Measurements from ENCODE around the gene NOC3L.
"Not testable (repeated sequence)": the region's sequence is repeated elsewhere in the genome, so short reads cannot be mapped to it uniquely, and the experiment has no call there.

NOC3L gene, protein sequence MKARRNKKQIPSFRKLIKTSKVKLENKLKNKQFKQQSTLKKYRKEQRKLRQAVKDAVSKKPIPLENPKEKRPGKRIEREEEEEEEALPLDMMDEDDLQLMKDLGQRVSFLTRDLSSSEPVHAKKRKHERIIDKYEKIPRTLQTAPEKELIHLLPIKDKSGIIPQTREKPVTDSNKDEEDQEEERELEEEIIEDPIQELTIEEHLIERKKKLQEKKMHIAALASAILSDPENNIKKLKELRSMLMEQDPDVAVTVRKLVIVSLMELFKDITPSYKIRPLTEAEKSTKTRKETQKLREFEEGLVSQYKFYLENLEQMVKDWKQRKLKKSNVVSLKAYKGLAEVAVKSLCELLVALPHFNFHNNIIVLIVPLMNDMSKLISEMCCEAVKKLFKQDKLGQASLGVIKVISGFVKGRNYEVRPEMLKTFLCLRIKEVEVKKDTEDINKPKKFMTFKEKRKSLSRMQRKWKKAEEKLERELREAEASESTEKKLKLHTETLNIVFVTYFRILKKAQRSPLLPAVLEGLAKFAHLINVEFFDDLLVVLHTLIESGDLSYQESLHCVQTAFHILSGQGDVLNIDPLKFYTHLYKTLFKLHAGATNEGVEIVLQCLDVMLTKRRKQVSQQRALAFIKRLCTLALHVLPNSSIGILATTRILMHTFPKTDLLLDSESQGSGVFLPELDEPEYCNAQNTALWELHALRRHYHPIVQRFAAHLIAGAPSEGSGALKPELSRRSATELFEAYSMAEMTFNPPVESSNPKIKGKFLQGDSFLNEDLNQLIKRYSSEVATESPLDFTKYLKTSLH

DNA sequence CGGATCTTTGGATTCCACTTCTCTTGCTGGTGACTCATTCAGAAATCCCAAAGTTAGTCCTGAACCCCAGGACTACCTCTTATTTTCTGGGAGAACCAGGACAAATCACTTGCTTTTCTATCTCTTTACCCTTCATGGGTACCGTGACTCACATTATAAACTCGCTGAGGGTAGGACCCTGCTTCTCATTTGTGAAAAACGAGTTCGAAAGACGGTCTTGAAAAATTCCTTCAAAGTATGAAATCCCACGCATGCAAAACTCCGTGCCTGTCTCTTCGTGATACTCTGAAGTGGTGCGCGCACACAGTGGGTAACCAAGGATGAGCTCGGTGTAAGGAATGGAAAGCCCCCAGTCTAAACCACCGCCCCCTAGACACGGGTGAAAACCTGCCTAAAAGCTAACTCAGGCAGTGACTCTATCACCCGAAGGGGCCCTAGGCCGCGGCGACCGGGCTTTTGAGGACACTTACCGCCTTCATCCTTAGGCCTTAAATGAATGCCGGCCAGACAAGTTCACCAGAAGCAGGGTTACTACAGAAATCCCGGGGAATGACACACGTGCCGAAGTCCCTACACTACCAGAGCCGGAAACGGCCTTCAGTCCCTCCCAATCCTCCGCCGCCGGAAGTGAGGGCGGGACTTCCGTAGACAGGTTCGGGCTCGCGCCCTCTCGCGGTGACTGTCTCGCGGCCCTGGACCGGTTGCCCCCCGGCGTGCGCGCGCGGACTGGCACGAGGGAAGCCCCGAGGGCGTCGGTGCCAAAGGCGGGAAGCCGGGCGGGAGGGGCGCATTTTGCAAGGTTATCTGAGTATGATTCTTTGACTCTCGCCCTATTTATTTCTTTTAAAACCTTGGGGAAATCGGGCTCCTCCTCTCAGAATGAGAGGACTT is at the start of gene NOC3L:
TSS of gene NOC3L (minus strand) at position 580 of the 891 bp plus-strand sequence. CDS start at position 479, 101 bp downstream.
- DNase-seq: peak; percentile 93

DNA sequence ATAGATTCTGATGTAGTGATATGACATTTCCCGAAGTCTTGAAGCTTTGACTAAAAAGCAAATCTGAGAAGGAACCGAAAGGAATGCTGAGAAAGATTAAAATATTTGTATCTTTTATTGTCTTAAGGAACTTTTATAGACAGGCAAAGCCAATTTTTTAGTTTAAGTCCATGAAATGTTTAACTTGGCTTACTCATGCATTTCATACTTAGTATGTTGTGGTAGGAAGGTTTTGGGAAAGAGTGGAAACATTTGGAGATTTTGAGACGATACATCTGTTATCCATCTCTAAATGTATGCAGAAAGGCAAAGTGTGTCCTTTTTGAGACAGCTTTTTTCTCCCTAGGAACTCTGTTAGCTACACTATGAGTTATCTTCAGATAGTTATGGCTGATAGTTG is 49.7 kb upstream of the NOC3L start:
- DNase-seq: no peak

- no peak for DNase-seq
Measured at GRCh38 chr10:94411304-94411703, 48.6 kb upstream of the NOC3L start.

DNA sequence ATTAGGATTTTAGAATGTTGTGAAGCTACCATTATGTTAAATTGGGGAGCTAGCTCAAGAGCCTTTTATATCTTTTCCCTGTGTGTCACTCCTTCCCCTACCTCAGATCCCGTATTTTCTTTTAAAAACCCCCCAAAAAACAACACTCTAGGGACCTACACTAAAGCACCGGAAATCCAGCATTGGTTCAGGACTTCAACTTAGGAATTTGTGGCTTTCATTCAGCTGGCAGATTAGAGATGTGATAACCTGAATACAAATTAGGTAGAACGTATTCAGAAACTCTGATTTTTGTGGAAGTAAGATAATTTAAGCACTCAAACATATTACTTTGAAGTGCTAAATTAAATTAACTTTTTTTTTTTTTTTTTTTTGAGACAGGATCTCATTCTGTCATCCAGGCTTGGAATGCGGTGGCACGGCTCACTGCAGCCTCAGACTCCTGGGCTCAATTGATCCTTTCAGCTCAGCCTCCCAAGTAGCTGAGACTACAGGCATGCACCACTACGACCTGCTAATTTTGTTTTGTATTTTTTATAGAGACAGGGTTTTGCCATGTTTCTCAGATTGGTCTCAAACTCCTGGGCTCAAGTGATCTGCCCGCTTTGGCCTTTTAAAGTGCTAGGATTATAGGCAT is 46.4 kb upstream of the NOC3L start:
- no peak for DNase-seq

GRCh38 chr10:94407668-94408067 is 44.9 kb upstream of the NOC3L start:
- no peak for DNase-seq

GRCh38 chr10:94405406-94405805 is 42.7 kb upstream of the NOC3L start:
- DNase-seq: no peak

- peak; percentile 33 for DNase-seq
Measured at GRCh38 chr10:94403380-94404213, 40.9 kb upstream of the NOC3L start.

DNA sequence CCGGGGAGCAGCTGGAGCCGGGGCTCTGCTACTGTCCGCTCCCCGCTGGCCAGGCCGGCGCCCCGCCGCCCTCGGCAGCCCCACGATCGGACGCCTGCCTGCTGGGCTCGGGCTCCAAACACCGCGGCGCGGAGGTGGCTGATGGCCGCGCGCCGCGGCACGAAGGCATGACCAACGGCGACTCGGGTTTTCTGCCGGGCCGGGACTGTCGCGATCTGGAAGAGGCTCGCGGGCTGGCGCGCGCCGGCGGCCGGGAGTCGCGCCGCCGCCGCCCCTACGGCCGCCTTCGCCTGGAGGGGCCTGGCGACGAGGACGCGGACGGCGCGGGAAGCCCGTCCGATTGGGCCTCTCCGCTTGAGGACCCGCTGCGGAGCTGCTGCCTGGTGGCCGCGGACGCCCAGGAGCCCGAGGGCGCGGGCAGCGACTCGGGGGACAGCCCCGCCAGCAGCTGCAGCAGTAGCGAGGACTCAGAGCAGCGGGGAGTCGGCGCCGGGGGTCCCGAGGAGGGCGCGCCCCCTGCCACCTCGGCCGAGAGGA is 40.2 kb upstream of the NOC3L start:
- DNase-seq: no peak

- peak; percentile 43 for DNase-seq
Measured at GRCh38 chr10:94402204-94402842, 39.6 kb upstream of the NOC3L start, which contains the start of gene TBC1D12. Gene TBC1D12 (plus strand): TSS chr10:94402541. CDS start chr10:94402614, 73 bp downstream.

DNA sequence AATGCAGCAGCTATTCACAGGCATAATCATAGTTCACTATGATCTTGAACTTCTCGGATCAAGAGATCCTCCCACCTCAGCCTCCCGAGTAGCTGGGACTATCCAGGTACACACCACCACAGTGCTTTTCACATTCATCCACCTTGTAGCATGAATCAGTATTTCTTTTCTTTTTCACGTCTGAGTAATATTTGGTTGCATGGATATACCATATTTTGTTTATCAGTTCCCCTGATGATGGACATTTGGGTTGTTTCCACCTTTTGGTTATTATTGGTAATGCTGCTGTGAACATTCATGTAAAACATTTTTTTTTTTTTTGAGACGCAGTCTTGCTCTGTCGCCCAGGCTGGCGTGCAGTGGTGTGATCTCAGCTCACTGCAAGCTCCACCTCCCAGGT is 36.0 kb upstream of the NOC3L start:
- no peak for DNase-seq

DNA sequence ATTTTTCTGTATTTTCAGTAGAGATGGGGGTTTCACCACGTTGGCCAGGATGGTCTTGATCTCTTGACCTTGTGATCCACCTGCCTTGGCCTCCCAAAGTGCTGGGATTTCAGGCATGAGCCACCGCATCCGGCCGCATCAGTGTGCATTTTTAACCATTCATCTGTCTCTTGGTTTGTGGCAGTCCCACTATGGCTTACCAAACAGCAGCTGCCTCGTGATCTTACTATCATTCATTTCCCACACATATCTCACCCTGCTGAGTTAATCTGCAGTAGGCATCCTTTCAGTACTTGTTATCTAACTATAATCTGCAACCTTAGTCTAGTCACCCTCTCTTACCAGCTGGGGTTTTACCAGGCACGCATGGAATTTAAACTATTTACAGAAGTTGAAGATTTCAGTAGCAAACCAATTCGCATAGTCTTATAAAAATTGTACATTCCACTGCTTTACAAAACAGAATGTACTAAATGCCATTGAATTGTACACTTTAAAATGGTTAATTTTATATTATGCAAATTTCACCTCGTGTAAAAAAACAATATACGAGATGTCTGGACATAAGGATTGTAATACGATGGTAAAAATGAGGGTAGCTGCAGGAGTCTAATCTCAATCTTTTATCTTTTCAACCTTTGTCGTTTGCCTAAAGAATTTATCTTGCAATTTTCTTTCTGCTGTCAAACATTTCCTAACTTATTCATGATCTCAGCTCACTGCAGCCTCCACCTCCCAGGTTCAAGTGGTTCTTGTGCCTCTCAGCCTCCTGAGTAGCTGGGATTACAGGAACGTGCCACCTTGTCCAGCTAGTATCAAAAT is 35.0 kb upstream of the NOC3L start:
- no peak for DNase-seq

DNA sequence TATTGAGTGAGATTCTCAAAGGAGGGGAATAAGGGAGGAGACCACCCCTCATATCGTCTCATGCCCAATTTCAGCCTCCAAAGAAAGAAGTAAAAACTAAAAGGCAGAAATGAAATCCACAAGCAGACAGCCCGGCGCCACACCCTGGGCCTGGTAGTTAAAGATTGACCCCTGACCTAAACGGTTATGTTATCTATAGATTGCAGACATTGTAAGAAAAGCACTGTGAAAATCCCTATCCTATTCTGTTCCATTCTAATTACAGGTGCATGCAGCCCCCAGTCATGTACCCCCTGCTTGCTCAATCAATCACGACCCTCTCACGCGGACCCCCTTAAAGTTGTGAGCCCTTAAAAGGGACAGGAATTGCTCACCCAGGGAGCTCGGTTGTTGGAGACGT is 29.4 kb upstream of the NOC3L start:
- not testable (repeated sequence) for DNase-seq

GRCh38 chr10:94385733-94386132 is 23.0 kb upstream of the NOC3L start:
- not testable (repeated sequence) for DNase-seq

- no peak for DNase-seq
Measured at GRCh38 chr10:94383530-94383929, 20.8 kb upstream of the NOC3L start.

DNA sequence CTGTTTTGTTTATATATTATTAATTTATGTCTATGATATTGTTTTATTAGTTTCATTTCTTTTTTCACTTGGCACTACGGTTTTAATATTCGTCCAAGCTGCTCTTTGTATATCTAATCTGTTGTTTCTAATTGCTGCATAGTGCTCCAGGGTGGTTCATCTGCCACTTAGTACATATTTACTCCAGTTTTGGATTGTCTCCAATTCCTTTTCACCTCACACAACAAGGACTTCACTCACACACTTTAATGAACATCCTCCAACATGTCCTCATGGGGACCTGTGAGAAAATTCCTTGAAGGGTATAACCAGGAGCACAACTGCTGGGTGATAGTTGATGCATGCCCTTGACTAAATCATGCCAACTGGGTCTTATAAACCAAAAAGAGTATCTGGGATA is 14.1 kb upstream of the NOC3L start:
- DNase-seq: no peak

DNA sequence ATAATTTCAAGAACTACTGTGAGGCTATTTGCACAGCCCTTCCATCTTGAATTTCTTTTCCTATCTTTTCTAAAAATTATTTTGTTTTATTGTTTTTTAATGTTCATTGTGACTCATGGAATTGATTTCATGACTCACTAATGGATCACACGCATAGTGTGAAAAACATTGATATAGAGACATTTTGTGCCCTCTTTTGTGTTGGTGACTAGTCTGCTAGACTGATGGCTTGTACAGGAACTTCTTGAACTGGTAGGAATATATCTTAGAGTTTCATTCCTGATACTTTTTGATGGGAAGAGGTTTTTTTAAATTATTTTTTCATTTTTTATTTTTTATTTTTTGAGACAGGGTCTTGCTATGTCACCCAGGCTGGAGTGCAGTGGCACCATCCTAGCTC is 12.6 kb upstream of the NOC3L start:
- no peak for DNase-seq

- DNase-seq: no peak
Measured at GRCh38 chr10:94370501-94370900, 7.8 kb upstream of the NOC3L start.

- no peak for DNase-seq
Measured at GRCh38 chr10:94366382-94366781, 3.6 kb upstream of the NOC3L start.

DNA sequence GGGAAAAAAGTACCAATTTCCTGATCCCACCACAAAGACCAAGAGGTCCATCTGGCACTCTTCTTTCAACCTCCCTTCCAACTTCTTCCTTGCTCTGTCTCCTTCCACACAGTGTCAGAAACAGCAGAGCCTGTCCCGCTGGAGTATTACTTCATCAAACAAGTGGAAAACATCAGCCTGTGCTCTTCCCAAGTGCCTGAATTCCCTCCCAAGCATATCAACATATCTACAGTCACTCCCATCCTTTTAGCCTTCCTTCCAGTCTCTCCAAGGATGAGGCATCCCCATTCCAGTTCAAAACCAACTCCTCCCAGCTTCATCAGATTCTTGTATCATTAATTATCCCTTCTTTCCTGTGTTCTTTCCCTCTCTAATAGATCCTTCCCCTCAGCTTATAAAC is 1.7 kb upstream of the NOC3L start:
- DNase-seq: no peak

DNA sequence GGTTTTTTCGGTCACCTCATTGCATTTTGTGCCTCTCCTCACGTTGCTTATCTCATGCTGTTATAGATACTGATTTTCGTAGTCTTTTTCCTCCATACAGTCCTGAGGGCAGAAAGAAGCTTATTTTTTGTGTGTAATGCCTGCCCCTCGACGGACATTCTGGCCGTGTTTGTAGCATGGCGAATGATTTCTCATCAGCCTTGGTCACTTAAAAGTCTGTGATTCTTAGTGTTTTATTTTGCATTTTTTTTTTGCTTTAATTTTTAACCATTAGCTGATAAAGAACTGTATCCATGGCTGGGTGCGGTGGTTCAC is 469 bp upstream of the NOC3L start:
- DNase-seq: no peak
